ENCODE results near the gene JMJD8. TPM values are rescaled to one million over a fixed set of nuclear protein-coding genes. Genes with fewer than 3 reads are reported as not detected.

The JMJD8 gene
- total and polyA plus RNA-seq, 7 donors: 18.7 to 93.4 (median 52.8) TPM

- H3K27ac ChIP-seq: peak within 1 kb of the TSS; percentile 85 to 93 (median 89)
- intact Hi-C loops (cut with DNase I): loop anchor here (2.0 kb wide), 2 partner anchors 20 to 36 kb away; partner anchors contain the start of genes CIAO3 and JMJD8
- TF ChIP-seq CTCF (IDR thresholded peaks at IDR 0.05) (no peak), POLR2AphosphoS5 (IDR thresholded peaks at IDR 0.05) (peak; percentile 14 to 84 (median 44))
- H3K36me3 ChIP-seq: no peaks in the 10 kb centered on the region
- peaks cover 5 to 19% (median 7%) of the 10 kb centered on the region in 3 donors for H3K27me3 ChIP-seq
- peak; percentile 86 for DNase-seq
- H3K4me1 ChIP-seq: peaks cover 0 to 40% (median 31%) of the 10 kb centered on the region in 4 donors
- WGBS, 2 donors: 6 to 9% methylated on average over 106 of the region's 106 CpGs
- H3K4me3 ChIP-seq: peak within 1 kb of the TSS; percentile 58 to 71 (median 64)
- no peaks in the 10 kb centered on the region for H3K9me3 ChIP-seq
These were observed 37.0 kb upstream of the JMJD8 start, which contains the start of gene ANTKMT for GRCh38 chr16:720990-721764. Gene ANTKMT (plus strand): TSS chr16:721146. CDS start chr16:721275, 129 bp downstream.

GRCh38 chr16:720447-720989, 36.4 kb upstream of the JMJD8 start:
- Histone ChIP-seq H3K9me3 (no peaks in the 10 kb centered on the region), H3K27ac (peak overlapping the region; percentile 85 to 93 (median 89)), H3K4me1 (peaks cover 0 to 45% (median 36%) of the 10 kb centered on the region in 4 donors), H3K4me3 (peak overlapping the region; percentile 58 to 71 (median 64)), H3K27me3 (peaks cover 0 to 17% (median under 1%) of the 10 kb centered on the region in 3 donors), H3K36me3 (no peaks in the 10 kb centered on the region)
- WGBS, 2 donors: 0 to 1% methylated on average over 38 of the region's 38 CpGs
- intact Hi-C loops (cut with DNase I): loop anchor here (2.0 kb wide), 2 partner anchors 20 to 36 kb away; partner anchors contain the start of genes CIAO3 and JMJD8
- TF ChIP-seq EP300 (IDR thresholded peaks at IDR 0.05) (no peak), CTCF (IDR thresholded peaks at IDR 0.05) (no peak), POLR2A (IDR thresholded peaks at IDR 0.05) (no peak), POLR2AphosphoS5 (IDR thresholded peaks at IDR 0.05) (no peak)
- peak; percentile 83 for DNase-seq

GRCh38 chr16:719815-720446, 35.8 kb upstream of the JMJD8 start:
- no peak for DNase-seq
- H3K4me3 ChIP-seq: peak overlapping the region; percentile 58 to 71 (median 64)
- H3K27ac ChIP-seq: peak overlapping the region; percentile 85 to 93 (median 89)
- no peaks in the 10 kb centered on the region for H3K9me3 ChIP-seq
- intact Hi-C loops (cut with DNase I): loop anchor here (2.0 kb wide), 2 partner anchors 21 to 35 kb away; partner anchors contain the start of genes CIAO3 and JMJD8
- peaks cover 0 to 45% (median 39%) of the 10 kb centered on the region in 4 donors for H3K4me1 ChIP-seq
- no peak for TF ChIP-seq CTCF (IDR thresholded peaks at IDR 0.05)
- WGBS, 2 donors: 4 to 9% methylated on average over 16 of the region's 16 CpGs
- peaks cover 0 to 11% (median 0%) of the 10 kb centered on the region in 3 donors for H3K27me3 ChIP-seq
- H3K36me3 ChIP-seq: no peaks in the 10 kb centered on the region

- TF ChIP-seq POLR2A (IDR thresholded peaks at IDR 0.05) (no peak), EP300 (IDR thresholded peaks at IDR 0.05) (no peak), POLR2AphosphoS5 (IDR thresholded peaks at IDR 0.05) (no peak), CTCF (IDR thresholded peaks at IDR 0.05) (no peak)
- DNase-seq: no peak
- Histone ChIP-seq H3K27me3 (peaks cover 0 to 11% (median 0%) of the 10 kb centered on the region in 3 donors), H3K4me3 (no peak overlapping the region), H3K9me3 (no peaks in the 10 kb centered on the region), H3K27ac (peak overlapping the region in 1 of 4 donors; percentile 3), H3K4me1 (peaks cover 0 to 52% (median 45%) of the 10 kb centered on the region in 4 donors), H3K36me3 (no peaks in the 10 kb centered on the region)
- 26 to 76% methylated on average over 6 of the region's 6 CpGs for WGBS, 2 donors
- intact Hi-C loops (cut with DNase I): no loop called here
These were observed 34.8 kb upstream of the JMJD8 start for GRCh38 chr16:718922-719321.
